Gastroesophageal sphincter (tissue), 3 donors: ENCODE results near the gene ST8SIA6.

Source experiments
- EP300 ChIP-seq: sonication (generic); formaldehyde crosslinking; IDR thresholded peaks from one replicate; pipeline ENCODE4 v1.6.1; 2017; ENCODE audit warnings: antibody characterized with exemption, mild to moderate bottlenecking
- POLR2A ChIP-seq, 2 donors: fragments of 450-650 bp; IDR thresholded peaks; one replicate each; pipeline ENCODE4 v1.6.1; 2017; ENCODE audit warnings: antibody characterized with exemption in 2 of 2, mild to moderate bottlenecking in 2 of 2, moderate library complexity in 1 of 2
- POLR2AphosphoS5 ChIP-seq: sonication (generic); formaldehyde crosslinking; IDR thresholded peaks from one replicate; pipeline ENCODE4 v1.6.1; 2017; ENCODE audit warnings: antibody characterized with exemption
- TF ChIP-seq, protein P1 (sequence below), 4 experiments: fragments of 200-600 bp in 2 of 4; fragments of 450-650 bp in 2 of 4; sonication (generic) in 1 of 4; IDR thresholded peaks; one replicate each; pipeline ENCODE4 v1.5.1; 2017 to 2019; ENCODE audit warnings: antibody characterized with exemption in 4 of 4, mild to moderate bottlenecking in 2 of 4, moderate library complexity in 2 of 4

DNA sequence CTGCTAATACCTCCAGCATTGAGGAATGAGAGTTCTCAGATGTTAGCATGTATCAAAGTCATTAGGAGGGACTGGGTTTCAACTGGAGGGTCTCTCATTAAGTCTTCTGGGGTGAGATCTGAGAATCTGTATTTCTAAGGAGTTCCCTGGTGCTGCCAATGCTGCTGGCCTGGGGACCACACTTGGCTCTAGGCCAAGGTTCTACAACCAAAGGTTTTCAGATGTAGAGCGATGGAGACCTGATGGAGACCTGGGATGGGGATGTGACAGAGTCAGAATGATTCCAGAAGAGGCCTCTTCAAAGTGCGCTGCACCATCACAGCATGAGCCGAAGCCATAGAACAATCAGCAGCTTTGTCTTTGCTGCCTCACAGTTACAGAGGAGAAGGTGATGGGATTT, 27.2 kb downstream of the ST8SIA6 start:
- TF ChIP-seq POLR2A (IDR thresholded peaks at IDR 0.05) (no peak), EP300 (no peak), POLR2AphosphoS5 (no peak)
- TF ChIP-seq, protein P1, sequence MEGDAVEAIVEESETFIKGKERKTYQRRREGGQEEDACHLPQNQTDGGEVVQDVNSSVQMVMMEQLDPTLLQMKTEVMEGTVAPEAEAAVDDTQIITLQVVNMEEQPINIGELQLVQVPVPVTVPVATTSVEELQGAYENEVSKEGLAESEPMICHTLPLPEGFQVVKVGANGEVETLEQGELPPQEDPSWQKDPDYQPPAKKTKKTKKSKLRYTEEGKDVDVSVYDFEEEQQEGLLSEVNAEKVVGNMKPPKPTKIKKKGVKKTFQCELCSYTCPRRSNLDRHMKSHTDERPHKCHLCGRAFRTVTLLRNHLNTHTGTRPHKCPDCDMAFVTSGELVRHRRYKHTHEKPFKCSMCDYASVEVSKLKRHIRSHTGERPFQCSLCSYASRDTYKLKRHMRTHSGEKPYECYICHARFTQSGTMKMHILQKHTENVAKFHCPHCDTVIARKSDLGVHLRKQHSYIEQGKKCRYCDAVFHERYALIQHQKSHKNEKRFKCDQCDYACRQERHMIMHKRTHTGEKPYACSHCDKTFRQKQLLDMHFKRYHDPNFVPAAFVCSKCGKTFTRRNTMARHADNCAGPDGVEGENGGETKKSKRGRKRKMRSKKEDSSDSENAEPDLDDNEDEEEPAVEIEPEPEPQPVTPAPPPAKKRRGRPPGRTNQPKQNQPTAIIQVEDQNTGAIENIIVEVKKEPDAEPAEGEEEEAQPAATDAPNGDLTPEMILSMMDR (IDR thresholded peaks at IDR 0.05) = no peak
